ENCODE measurements around the gene ACVR1B. TPM values are rescaled to one million over a fixed set of nuclear protein-coding genes. Genes with fewer than 3 reads are reported as not detected.

Gene ACVR1B
- total RNA-seq, 1 experiment from 2014 or later: 112 TPM

- Histone ChIP-seq H3K4me3 (ENCODE audit: low read depth, low read length) (no peak overlapping the region), H3K9me3 (no peaks in the 10 kb centered on the region), H3K36me3 (ENCODE audit: control insufficient read depth, insufficient read depth, low read length) (no peaks in the 10 kb centered on the region), H3K4me1 (peaks cover 30% of the 10 kb centered on the region), H3K27me3 (replicated peaks; ENCODE audit: control insufficient read depth, insufficient read depth, low read length) (no peaks in the 10 kb centered on the region)
- Mint-ChIP-seq H3K4me3 (ENCODE audit: unreplicated experiment) (no peak overlapping the region), H3K27ac (ENCODE audit: unreplicated experiment) (no peak overlapping the region), H3K27me3 (ENCODE audit: insufficient read depth, unreplicated experiment) (no peaks in the 10 kb centered on the region), H3K4me1 (ENCODE audit: low read depth, unreplicated experiment) (peaks cover 26% of the 10 kb centered on the region), H3K9me3 (ENCODE audit: unreplicated experiment) (no peaks in the 10 kb centered on the region), H3K36me3 (ENCODE audit: insufficient read depth, unreplicated experiment) (no peaks in the 10 kb centered on the region)
- CTCF ChIA-PET: interaction anchor here (0.8 kb wide), 1 partner anchor 50 kb away, joined by 3 read pairs; no protein-coding TSS in a partner anchor
- no TSS peak for BruUV-seq (replicated peaks)
- peak; percentile 69 to 70 for DNase-seq
- POLR2A ChIA-PET: interaction anchor here (0.6 kb wide), 1 partner anchor 62 kb away, joined by 3 read pairs; no protein-coding TSS in a partner anchor
- peak; percentile 64 to 70 for TF ChIP-seq CTCF (IDR thresholded peaks at IDR 0.05; ENCODE audit: insufficient read depth in 1 of 2, low read depth in 1 of 2, low read length in 1 of 2, severe bottlenecking in 1 of 2, unreplicated experiment in 1 of 2)
- intact Hi-C loops (cut with micrococcal nuclease; ENCODE audit: unreplicated experiment): loop anchor here (1.0 kb wide), 2 partner anchors 25 to 54 kb away; partner anchors contain the start of gene ACVR1B
Measured at GRCh38 chr12:51926718-51927117, 24.8 kb upstream of the ACVR1B start.

- Histone ChIP-seq H3K36me3 (ENCODE audit: control insufficient read depth, insufficient read depth, low read length) (no peaks in the 10 kb centered on the region), H3K9me3 (no peaks in the 10 kb centered on the region), H3K27me3 (replicated peaks; ENCODE audit: control insufficient read depth, insufficient read depth, low read length) (no peaks in the 10 kb centered on the region), H3K4me1 (no peaks in the 10 kb centered on the region), H3K4me3 (ENCODE audit: low read depth, low read length) (no peak overlapping the region)
- Mint-ChIP-seq H3K4me1 (ENCODE audit: low read depth, unreplicated experiment) (no peaks in the 10 kb centered on the region), H3K36me3 (ENCODE audit: insufficient read depth, unreplicated experiment) (no peaks in the 10 kb centered on the region), H3K9me3 (ENCODE audit: unreplicated experiment) (no peaks in the 10 kb centered on the region), H3K27ac (ENCODE audit: unreplicated experiment) (no peak overlapping the region), H3K4me3 (ENCODE audit: unreplicated experiment) (no peak overlapping the region), H3K27me3 (ENCODE audit: insufficient read depth, unreplicated experiment) (no peaks in the 10 kb centered on the region)
- intact Hi-C loops (cut with micrococcal nuclease; ENCODE audit: unreplicated experiment): no loop called here
- POLR2A ChIA-PET: no interaction called here
- peak in 1 of 2 experiments; percentile 9 for DNase-seq
- CTCF ChIA-PET: no interaction called here
- TF ChIP-seq CTCF (IDR thresholded peaks at IDR 0.05; ENCODE audit: insufficient read depth in 1 of 2, low read depth in 1 of 2, low read length in 1 of 2, severe bottlenecking in 1 of 2, unreplicated experiment in 1 of 2): no peak
- BruUV-seq (replicated peaks): no TSS peak
Measured at GRCh38 chr12:51932218-51933076, 19.1 kb upstream of the ACVR1B start.

GRCh38 chr12:51934080-51934479, 17.4 kb upstream of the ACVR1B start:
- peak in 1 of 2 experiments; percentile 13 for DNase-seq
- no peaks in the 10 kb centered on the region for H3K36me3 ChIP-seq (ENCODE audit: control insufficient read depth, insufficient read depth, low read length)
- no peak overlapping the region for H3K4me3 ChIP-seq (ENCODE audit: low read depth, low read length)
- no peaks in the 10 kb centered on the region for H3K9me3 ChIP-seq
- ChIA-PET CTCF (interaction anchor here (0.7 to 1.1 kb wide), 2 partner anchors 22 to 26 kb away, joined by 4 to 5 read pairs; no protein-coding TSS in a partner anchor), POLR2A (no interaction called here)
- Mint-ChIP-seq H3K27ac (ENCODE audit: unreplicated experiment) (no peak overlapping the region), H3K27me3 (ENCODE audit: insufficient read depth, unreplicated experiment) (no peaks in the 10 kb centered on the region), H3K9me3 (ENCODE audit: unreplicated experiment) (no peaks in the 10 kb centered on the region), H3K4me3 (ENCODE audit: unreplicated experiment) (no peak overlapping the region), H3K4me1 (ENCODE audit: low read depth, unreplicated experiment) (no peaks in the 10 kb centered on the region), H3K36me3 (ENCODE audit: insufficient read depth, unreplicated experiment) (no peaks in the 10 kb centered on the region)
- H3K4me1 ChIP-seq: no peaks in the 10 kb centered on the region
- no TSS peak for BruUV-seq (replicated peaks)
- H3K27me3 ChIP-seq (replicated peaks; ENCODE audit: control insufficient read depth, insufficient read depth, low read length): no peaks in the 10 kb centered on the region
- TF ChIP-seq CTCF (IDR thresholded peaks at IDR 0.05; ENCODE audit: insufficient read depth in 1 of 2, low read depth in 1 of 2, low read length in 1 of 2, severe bottlenecking in 1 of 2, unreplicated experiment in 1 of 2): no peak
- intact Hi-C loops (cut with micrococcal nuclease; ENCODE audit: unreplicated experiment): no loop called here

Data from Caco-2 (cell line).